GM23338 (cell line): ENCODE results near the gene LRMDA. TPM values are rescaled to one million over a fixed set of nuclear protein-coding genes. Genes with fewer than 3 reads are reported as not detected.

Experiments
- ATAC-seq: fragments of 200-7000 bp; cut with Tn5 transposase; 3 replicates; pipeline ENCODE4 v1.9.1; 2020
- DNase-seq: peaks from one replicate; pipeline ENCODE4 v3.0.0-alpha.2; 2015; ENCODE audit warnings: low spot score
- H2AFZ ChIP-seq: fragments of 200-600 bp; sonication (generic); 2 replicates; pipeline ENCODE4 v1.8.0; 2016; ENCODE audit warnings: antibody characterized with exemption, mild to moderate bottlenecking, moderate library complexity
- H3F3A ChIP-seq: fragments of 200-600 bp; sonication (generic); replicated peaks from 2 replicates; pipeline ENCODE4 v1.8.0; 2017; ENCODE audit warnings: antibody characterized with exemption, mixed run types, low read depth
- H3K27ac ChIP-seq: fragments of 200-600 bp; sonication (generic); 2 replicates; pipeline ENCODE4 v1.6.1; 2016; ENCODE audit warnings: low read depth
- H3K27me3 ChIP-seq: fragments of 200-600 bp; sonication (generic); 2 replicates; pipeline ENCODE4 v1.8.0; 2016; ENCODE audit warnings: mild to moderate bottlenecking, mixed run types, moderate library complexity; ENCODE audit not compliant: insufficient read depth
- H3K36me3 ChIP-seq: fragments of 200-600 bp; sonication (generic); 2 replicates; pipeline ENCODE4 v1.8.0; 2016; ENCODE audit warnings: mild to moderate bottlenecking; ENCODE audit not compliant: insufficient read depth
- H3K4me1 ChIP-seq: fragments of 200-600 bp; sonication (generic); 2 replicates; pipeline ENCODE4 v1.8.0; 2016; ENCODE audit warnings: mild to moderate bottlenecking, moderate library complexity; ENCODE audit not compliant: insufficient read depth
- H3K4me2 ChIP-seq: fragments of 200-600 bp; sonication (generic); 2 replicates; pipeline ENCODE4 v1.7.1; 2017; ENCODE audit warnings: mixed run types
- H3K4me3 ChIP-seq: fragments of 200-600 bp; sonication (generic); 2 replicates; pipeline ENCODE4 v1.6.1; 2016; ENCODE audit warnings: mixed run types
- H3K79me2 ChIP-seq: fragments of 200-600 bp; sonication (generic); replicated peaks from 2 replicates; pipeline ENCODE4 v1.8.0; 2017; ENCODE audit warnings: mild to moderate bottlenecking; ENCODE audit not compliant: insufficient read depth
- H3K9me2 ChIP-seq: fragments of 200-600 bp; sonication (generic); 2 replicates; pipeline ENCODE4 v1.8.0; 2017; ENCODE audit not compliant: insufficient read depth
- H4K20me1 ChIP-seq: fragments of 200-600 bp; sonication (generic); replicated peaks from 2 replicates; pipeline ENCODE4 v1.8.0; 2017; ENCODE audit warnings: mild to moderate bottlenecking; ENCODE audit not compliant: insufficient read depth
- H3K27ac Mint-ChIP-seq: 2 replicates; pipeline ENCODE4 v1.8.0; 2020; ENCODE audit warnings: inconsistent platforms, mild to moderate bottlenecking, moderate library complexity, mixed read lengths
- H3K27me3 Mint-ChIP-seq: 3 replicates; pipeline ENCODE4 v1.8.0; 2022; ENCODE audit warnings: low read depth, mild to moderate bottlenecking, moderate library complexity, mixed read lengths, inconsistent platforms; ENCODE audit not compliant: insufficient read depth, poor library complexity
- H3K36me3 Mint-ChIP-seq: 3 replicates; pipeline ENCODE4 v1.8.0; 2021; ENCODE audit warnings: low read depth, mild to moderate bottlenecking, inconsistent platforms, moderate library complexity, mixed read lengths
- H3K4me1 Mint-ChIP-seq: 3 replicates; pipeline ENCODE4 v1.8.0; 2020; ENCODE audit warnings: mild to moderate bottlenecking, inconsistent platforms, mixed read lengths
- H3K4me3 Mint-ChIP-seq: 3 replicates; pipeline ENCODE4 v1.8.0; 2021; ENCODE audit warnings: moderate library complexity, mild to moderate bottlenecking, inconsistent platforms, mixed read lengths
- H3K9me3 Mint-ChIP-seq: 3 replicates; pipeline ENCODE4 v1.8.0; 2020; ENCODE audit warnings: moderate library complexity, mild to moderate bottlenecking, inconsistent platforms, mixed read lengths
- CREB1 ChIP-seq: fragments of 250-450 bp; sonication (Bioruptor Pico); IDR thresholded peaks from 2 replicates; pipeline ENCODE4 v1.5.0; 2020; ENCODE audit warnings: low read depth, mild to moderate bottlenecking, moderate library complexity
- CTCF ChIP-seq, 2 experiments: fragments of 200-600 bp in 1 of 2; sonication (generic) in 1 of 2; conservative IDR thresholded peaks; 2 replicates each; pipeline versions ENCODE4 v1.5.1 to v1.6.1; 2016 to 2017; ENCODE audit warnings: antibody characterized with exemption in 2 of 2, low read depth in 2 of 2, mild to moderate bottlenecking in 2 of 2, moderate library complexity in 1 of 2
- ETS1 ChIP-seq: IDR thresholded peaks from 2 replicates; pipeline ENCODE4 v1.6.1; 2016; ENCODE audit warnings: antibody characterized with exemption
- EZH2 ChIP-seq: fragments of 200-600 bp; sonication (generic); IDR thresholded peaks from one replicate; pipeline ENCODE4 v1.8.0; 2017; ENCODE audit warnings: antibody characterized with exemption, mild to moderate bottlenecking, low read depth; ENCODE audit not compliant: unreplicated experiment
- JUNB ChIP-seq: IDR thresholded peaks from one replicate; pipeline ENCODE4 v1.6.1; 2016; ENCODE audit warnings: antibody characterized with exemption; ENCODE audit not compliant: unreplicated experiment
- NANOG ChIP-seq: IDR thresholded peaks from 2 replicates; pipeline ENCODE4 v1.6.1; 2016; ENCODE audit warnings: antibody characterized with exemption, borderline replicate concordance
- POLR2AphosphoS5 ChIP-seq: IDR thresholded peaks from 2 replicates; pipeline ENCODE4 v1.6.1; 2016; ENCODE audit warnings: antibody characterized with exemption, low read depth
- STAT1 ChIP-seq: IDR thresholded peaks from one replicate; pipeline ENCODE4 v1.6.1; 2016; ENCODE audit warnings: antibody characterized with exemption; ENCODE audit not compliant: unreplicated experiment
- ZNF114 ChIP-seq: fragments of 250-450 bp; sonication (Bioruptor Pico); IDR thresholded peaks from 2 replicates; pipeline ENCODE4 v1.5.0; 2020; ENCODE audit warnings: mild to moderate bottlenecking, moderate library complexity
- ZNF331 ChIP-seq: fragments of 250-450 bp; sonication (Bioruptor Pico); IDR thresholded peaks from 2 replicates; pipeline ENCODE4 v1.5.0; 2020; ENCODE audit warnings: low read depth, mild to moderate bottlenecking, moderate library complexity
- ZNF462 ChIP-seq: fragments of 250-450 bp; sonication (Bioruptor Pico); IDR thresholded peaks from 2 replicates; pipeline ENCODE4 v1.5.0; 2020; ENCODE audit warnings: mild to moderate bottlenecking, moderate library complexity
- polyA plus RNA-seq: library from polyadenylated mRNA; unstranded; fragments of >200 nt; fragmentation: Nextera tagmentation; extraction: Ambion mirVana; gene quantifications from 2 replicates; pipeline ENCODE4 v1.2.1, GENCODE V29; 2016
- total RNA-seq: library from RNA; depleted of rRNA; stranded (reverse); fragments of >200 nt; shearing (Covaris generic); gene quantifications from 2 replicates; pipeline ENCODE4 v1.2.3, GENCODE V29; 2014
- TF ChIP-seq, protein P1 (sequence below): IDR thresholded peaks from one replicate; pipeline ENCODE4 v1.6.1; 2018; ENCODE audit warnings: antibody characterized with exemption; ENCODE audit not compliant: unreplicated experiment

LRMDA gene
- total and polyA plus RNA-seq, 2 experiments from 2014 or later, result 0.90 to 1.8 TPM

DNA sequence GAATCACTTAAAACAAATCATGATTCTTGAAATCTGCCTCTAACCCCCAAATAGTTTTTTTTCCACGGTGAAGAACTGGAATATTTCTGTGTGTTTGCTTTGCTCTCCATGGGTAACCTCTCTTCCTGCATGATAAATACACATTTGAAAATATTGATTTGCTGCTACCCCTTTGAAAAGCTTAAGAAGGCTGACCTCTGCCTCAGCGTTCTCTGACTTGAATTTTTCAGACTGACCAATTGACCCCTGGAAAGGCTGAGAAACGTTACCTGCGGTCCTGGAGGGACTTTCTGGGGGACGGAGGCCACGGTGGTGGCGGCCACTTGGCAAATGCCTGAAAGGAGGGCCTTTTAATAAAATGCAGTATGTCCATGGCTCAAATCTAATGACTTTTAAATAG is 520.2 kb downstream of the LRMDA start (continued):
- TF ChIP-seq ZNF462 (CRISPR knock-in tag) (no peak), JUNB (no peak), ETS1 (no peak), ZNF114 (CRISPR knock-in tag) (no peak), POLR2AphosphoS5 (no peak), CREB1 (no peak)

DNA sequence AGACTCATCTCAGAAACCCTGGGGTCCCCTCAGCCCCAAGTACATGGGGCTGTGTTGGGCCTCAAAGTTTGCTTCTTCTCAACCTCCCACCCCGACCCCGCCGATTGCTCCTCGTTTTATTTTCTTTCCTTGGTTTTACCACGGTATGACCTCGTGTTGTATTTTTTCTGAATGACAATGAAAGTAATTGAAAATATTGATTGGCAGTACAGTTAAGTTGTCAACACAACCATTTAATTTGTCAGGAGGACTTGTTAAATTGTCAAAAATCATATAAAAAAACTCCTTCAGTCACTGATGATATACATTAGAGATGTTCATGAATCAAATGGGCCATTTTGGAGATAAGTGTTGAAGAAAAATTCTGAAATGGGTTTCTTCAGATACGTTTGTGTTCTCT is 520.7 kb downstream of the LRMDA start:
- no peak overlapping the region for H2AFZ ChIP-seq
- Mint-ChIP-seq H3K36me3 (no peaks in the 10 kb centered on the region), H3K9me3 (no peaks in the 10 kb centered on the region), H3K27me3 (no peaks in the 10 kb centered on the region), H3K27ac (no peak overlapping the region), H3K4me1 (no peaks in the 10 kb centered on the region), H3K4me3 (no peak overlapping the region)
- ATAC-seq (no peak), DNase-seq (no peak)
- H3K27ac ChIP-seq, result no peak overlapping the region
- H3F3A ChIP-seq, result no peaks in the 10 kb centered on the region
- TF ChIP-seq ZNF114 (CRISPR knock-in tag) (no peak), STAT1 (no peak), ZNF331 (CRISPR knock-in tag) (no peak), CTCF (conservative IDR thresholded peaks at IDR 0.05; ENCODE audit: low read depth in 2 of 2) (no peak), POLR2AphosphoS5 (no peak), NANOG (no peak), EZH2 (no peak), CREB1 (no peak), JUNB (no peak)
- TF ChIP-seq, protein P1, sequence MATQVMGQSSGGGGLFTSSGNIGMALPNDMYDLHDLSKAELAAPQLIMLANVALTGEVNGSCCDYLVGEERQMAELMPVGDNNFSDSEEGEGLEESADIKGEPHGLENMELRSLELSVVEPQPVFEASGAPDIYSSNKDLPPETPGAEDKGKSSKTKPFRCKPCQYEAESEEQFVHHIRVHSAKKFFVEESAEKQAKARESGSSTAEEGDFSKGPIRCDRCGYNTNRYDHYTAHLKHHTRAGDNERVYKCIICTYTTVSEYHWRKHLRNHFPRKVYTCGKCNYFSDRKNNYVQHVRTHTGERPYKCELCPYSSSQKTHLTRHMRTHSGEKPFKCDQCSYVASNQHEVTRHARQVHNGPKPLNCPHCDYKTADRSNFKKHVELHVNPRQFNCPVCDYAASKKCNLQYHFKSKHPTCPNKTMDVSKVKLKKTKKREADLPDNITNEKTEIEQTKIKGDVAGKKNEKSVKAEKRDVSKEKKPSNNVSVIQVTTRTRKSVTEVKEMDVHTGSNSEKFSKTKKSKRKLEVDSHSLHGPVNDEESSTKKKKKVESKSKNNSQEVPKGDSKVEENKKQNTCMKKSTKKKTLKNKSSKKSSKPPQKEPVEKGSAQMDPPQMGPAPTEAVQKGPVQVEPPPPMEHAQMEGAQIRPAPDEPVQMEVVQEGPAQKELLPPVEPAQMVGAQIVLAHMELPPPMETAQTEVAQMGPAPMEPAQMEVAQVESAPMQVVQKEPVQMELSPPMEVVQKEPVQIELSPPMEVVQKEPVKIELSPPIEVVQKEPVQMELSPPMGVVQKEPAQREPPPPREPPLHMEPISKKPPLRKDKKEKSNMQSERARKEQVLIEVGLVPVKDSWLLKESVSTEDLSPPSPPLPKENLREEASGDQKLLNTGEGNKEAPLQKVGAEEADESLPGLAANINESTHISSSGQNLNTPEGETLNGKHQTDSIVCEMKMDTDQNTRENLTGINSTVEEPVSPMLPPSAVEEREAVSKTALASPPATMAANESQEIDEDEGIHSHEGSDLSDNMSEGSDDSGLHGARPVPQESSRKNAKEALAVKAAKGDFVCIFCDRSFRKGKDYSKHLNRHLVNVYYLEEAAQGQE, result no peak
- H3K9me2 ChIP-seq, result 0 out of 2 replicates have a peak, but pooled peaks cover 11% of the 10 kb centered on the region
- H3K36me3 ChIP-seq, result no peaks in the 10 kb centered on the region
- H4K20me1 ChIP-seq, result no peaks in the 10 kb centered on the region
- no peaks in the 10 kb centered on the region for H3K27me3 ChIP-seq
- H3K4me2 ChIP-seq, result no peak overlapping the region
- no peaks in the 10 kb centered on the region for H3K4me1 ChIP-seq
- H3K4me3 ChIP-seq, result no peak overlapping the region
- H3K79me2 ChIP-seq, result no peaks in the 10 kb centered on the region
